ENCODE data around the gene CTBP2.
"Not testable (repeated sequence)": the region's sequence is repeated elsewhere in the genome, so short reads cannot be mapped to it uniquely, and the experiment has no call there.

CTBP2 gene

DNA sequence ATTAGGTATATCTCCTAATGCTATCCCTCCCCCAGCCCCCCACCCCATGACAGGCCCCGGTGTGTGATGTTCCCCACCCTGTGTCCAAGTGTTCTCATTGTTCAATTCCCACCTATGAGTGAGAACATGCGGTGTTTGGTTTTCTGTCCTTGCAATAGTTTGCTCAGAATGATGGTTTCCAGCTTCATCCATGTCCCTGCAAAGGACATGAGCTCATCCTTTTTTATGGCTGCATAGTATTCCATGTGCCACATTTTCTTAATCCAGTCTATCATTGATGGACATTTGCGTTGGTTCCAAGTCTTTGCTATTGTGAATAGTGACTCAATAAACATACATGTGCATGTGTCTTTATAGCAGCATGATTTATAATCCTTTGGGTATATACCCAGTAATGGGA lies 18.7 kb upstream of the CTBP2 start:
- DNase-seq, result not testable (repeated sequence)

DNA sequence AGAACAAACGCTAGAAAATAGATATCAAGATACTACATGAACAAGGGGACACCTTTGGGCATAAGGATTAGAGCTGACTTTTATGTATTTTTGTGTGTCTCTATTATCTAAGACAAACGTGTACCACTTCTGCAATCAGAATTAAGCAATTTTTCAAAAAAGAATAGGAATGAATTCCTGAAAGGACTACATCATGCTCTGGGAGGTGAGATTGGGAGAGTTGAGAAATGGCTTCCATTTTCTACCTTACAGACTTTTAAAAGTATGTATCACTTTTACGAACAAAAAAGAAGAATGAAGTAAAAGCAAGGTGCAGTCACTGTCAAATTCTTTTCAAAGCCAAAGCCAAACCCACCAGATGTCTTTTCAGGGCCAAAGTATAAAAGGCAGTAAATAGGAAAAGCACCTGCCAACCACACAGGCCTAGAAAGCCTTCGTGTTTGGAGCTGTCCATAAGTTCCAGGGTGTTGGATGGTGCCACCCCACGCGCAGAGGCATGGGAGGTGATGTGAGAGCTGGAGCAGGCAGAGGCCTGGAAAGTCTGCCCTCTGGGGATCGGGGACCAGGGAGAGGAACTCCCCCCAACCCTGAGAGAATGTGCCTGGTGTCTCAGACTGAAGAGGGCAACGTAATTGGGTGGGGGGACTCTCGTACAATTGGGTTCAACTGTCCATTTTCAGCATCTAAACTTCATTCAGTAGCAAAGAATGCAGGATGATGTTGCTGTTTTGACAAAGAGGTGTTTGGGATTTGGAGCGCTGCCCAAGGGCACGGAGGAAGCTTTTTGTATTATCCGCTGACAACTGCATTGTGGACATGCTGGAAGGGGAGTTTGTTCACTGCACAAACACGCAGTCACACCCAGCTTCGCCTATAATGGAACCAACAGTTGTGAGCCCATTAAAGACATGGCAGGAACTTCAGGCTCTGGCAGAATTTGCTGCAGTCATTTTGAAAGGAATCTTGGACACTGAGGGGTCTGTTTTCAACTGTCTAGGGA lies 17.6 kb upstream of the CTBP2 start:
- no peak for DNase-seq

DNA sequence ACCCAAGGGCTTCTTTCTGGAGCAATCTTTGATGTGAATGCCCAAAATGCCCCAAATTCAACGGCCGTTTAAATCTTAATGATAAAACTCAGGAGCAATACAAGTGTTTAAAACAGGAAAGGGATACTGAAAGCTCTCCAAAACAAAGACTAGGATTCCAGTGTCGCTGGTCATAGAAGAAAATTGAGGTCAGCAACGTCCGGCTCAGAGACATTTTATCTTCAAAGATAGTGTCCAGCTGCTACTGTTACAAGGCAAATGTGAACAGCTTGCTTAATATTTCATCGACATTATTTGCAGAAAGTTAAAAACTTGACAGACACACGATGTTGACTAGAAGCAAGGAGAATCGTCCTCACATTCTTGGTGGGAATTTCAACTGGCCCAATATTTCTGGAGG lies 15.4 kb upstream of the CTBP2 start:
- DNase-seq, result no peak

DNA sequence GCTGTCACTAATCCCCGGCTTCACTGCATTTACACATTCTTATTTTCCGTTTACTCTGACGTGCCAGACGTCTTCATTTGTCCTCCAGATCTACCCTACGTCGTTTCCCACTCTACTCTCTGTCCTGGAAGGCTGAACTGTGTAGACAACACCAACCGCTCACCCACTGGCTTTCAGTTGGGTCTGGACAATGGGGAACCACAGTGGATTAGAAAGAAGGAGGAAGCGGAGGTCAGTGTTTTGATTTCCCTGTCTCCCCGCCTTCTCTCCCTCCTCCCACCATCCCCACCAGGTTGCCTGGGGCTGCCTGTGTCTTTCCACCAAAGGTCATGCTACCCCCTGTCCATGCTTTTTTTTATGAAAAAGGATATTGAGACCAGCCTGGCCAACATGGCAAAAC lies 14.0 kb upstream of the CTBP2 start:
- DNase-seq, result no peak

DNA sequence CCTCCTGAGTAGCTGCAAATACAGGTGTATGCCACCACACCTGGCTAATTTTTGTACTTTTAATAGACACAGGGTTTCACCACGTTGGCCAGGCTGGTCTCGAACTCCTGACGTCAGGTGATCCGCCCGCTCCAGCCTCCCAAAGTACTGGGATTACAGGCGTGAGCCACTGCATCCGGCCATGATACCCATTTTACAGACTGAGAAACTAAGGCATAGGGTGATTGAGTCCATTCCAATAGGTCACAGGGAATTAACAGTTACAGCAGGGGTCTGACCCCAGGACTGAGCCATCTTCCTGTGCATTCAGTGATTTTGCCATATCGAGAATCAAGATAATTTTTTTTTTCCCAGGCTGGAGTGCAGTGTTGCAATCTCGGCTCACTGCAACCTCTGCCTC lies 12.3 kb upstream of the CTBP2 start:
- DNase-seq, result no peak

DNA sequence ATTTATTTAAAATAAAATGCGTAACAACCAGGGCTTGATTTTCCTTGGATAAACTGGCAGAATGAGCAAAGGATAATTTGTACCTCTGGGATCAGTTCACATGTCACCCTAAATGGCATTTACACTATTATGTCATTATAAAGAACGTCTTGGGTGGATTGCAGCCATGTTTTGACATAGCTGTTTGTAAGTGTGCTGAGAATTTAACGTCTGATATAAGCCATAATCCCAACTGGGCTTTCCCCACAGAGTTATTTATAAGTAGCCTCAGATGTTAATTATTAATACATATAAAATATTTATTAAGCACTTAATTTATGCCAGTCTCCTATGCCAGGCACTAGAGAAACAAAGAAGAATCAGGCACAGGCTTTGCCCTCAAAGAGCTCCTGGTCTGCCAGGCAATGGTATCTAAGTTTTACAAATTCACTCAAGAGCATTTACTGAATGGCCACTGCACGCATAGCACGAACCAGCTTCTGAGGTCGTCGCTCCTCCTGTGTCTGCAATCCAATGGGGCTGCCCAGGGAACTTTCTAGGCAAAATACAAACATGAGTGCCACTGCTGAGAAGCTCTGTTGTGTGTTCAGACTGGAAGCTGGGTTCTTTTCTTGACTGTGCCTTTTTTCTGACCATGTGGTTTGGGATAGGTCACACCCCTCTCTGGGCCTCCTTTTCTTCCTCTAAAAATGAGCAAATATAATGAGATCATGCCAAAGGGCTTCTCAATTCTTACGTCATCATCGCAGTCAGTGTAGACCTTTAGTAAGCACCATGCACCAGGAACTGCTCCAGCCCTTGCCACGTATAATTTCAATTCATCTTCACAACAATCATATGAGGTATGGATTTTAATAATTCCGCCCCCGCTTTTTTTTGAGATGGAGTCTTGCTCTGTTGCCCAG lies 11.3 kb upstream of the CTBP2 start:
- DNase-seq, result no peak

DNA sequence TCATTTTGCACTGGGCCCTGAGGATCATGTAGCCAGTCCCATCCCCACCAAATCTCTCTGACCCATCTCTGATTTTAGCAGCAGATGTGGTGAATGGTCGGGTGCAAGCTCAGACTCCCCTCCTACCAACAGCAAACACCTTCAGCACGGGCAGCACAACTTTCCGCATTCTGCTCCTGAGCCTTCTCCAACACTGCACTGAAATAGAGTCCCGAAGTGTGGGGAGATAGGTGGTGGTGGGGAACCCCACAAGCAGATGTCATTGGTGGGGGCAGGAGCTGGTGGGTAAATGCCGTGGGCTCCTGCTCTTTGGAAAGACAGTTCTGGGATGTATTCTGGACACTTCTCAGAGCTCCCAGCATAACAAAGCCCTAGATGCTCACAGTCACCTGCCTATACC lies 9.6 kb upstream of the CTBP2 start:
- DNase-seq, result no peak

DNA sequence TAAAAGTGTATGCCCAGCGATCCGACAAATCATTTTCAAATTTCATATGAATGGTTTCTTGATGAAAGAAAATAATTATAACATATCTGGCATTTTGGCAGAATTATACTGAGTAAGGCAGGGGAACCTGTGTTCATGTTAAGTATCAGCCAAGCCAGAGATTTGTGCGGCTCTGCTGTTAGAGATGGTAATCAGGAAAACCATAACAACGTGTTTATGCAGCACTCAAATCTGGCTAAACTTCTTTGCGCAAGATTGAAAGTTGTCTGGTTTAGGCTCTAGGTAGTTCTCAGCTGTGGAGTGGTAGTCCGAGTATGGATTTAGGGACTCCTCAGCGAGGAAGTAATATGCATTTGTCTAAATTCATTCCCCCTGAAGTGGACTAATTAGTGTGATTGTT lies 8.9 kb upstream of the CTBP2 start:
- no peak for DNase-seq

DNA sequence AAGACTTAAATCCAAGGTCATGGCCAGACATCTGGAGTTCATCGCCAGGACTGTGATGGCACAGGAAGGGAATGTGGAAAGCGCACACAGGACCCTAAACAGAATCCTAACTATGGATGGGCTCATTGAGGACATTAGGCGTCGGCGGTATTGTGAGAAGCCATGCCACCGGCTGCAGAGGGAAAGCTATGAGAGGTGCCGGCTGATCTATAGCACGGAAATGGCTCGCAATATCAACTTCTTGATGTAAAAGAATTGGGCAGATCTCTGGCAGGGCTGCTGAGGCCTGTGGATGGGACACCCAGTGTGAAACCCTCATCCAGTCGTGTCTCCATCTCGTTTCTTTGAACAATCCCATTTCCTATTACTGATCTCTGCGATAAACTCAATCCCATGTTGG lies 6.3 kb upstream of the CTBP2 start:
- DNase-seq, result no peak

DNA sequence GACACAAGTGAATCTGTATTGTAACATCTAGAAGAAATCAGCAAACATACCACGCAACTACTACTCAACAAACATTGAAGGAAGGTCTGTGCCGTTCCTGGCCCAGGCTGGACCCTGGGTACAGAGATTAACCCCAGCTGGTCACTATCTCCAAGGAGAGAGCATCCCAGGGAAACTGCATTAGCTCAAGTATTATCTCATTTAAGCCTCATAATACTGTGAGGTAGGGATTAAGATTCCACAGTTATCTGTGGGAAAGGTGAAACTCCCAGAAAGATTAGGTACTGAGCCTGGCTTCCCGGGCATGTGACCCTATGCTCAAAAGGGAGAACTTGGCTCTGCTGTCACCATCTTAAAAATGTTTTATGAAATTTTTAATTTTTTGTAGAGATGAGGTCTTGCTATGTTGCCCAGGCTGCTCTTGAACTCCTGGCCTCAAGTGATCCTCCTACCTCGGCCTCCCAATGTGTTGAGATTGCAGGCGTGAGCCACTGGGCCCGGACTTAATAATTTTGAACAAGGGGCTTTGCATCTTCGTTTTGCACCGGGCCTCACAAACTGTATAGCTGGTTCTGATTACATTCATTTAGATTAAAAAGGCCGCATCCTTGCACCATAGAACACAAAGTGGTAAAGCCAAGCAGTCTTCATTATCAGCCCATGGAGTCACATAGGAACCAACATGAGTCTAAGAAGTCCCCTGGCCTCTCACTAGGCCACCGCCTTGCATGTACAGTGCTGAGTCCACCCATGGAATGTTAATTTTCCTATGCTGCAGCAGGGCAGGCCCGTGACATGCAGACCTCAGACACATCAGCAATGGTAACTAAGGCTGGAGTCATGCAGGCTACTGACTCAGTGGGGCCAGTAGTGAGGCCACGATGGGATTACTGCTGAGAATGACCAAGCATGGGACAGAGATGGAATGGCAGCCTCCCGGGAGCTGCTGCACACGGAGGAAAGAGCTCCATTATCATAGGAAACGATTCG lies 5.5 kb upstream of the CTBP2 start:
- DNase-seq, result no peak

DNA sequence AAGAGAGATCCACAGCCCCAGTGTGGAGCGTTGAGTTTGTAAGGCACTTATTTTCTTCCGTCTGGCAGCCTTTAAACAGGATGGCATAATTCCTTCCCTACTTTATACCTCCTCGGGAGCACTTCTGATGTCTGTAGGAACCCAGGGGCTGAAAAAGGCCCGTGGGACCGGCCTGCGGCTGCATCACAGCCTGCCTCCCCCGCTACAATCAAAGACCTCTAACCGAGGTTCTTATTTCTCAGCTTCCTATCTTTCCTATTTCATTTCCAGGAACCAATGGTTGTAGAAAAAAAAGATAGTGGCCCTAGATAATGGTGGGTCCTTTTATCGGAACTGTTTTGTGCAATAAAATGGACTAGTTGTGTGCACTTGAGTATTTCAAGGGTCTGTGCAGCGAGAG lies 4.1 kb upstream of the CTBP2 start:
- DNase-seq, result no peak

DNA sequence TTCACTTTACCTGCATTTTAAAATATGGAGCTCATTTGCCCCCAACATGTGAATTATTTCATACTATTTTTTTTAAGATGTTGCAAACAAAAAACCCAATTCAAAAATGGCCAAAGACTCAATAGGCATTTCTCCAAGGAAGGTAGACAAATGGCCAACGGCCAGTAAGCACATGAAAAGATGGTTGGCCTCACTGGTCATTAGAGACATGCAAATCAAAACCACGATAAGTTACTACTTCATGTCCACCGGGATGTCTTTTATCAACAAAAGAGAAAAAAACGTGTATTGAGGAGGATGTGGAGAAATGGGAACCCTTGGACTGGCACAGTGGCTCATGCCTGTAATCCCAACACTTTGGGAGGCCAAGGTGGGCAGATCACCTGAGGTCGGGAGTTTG lies 3.4 kb upstream of the CTBP2 start:
- no peak for DNase-seq

DNA sequence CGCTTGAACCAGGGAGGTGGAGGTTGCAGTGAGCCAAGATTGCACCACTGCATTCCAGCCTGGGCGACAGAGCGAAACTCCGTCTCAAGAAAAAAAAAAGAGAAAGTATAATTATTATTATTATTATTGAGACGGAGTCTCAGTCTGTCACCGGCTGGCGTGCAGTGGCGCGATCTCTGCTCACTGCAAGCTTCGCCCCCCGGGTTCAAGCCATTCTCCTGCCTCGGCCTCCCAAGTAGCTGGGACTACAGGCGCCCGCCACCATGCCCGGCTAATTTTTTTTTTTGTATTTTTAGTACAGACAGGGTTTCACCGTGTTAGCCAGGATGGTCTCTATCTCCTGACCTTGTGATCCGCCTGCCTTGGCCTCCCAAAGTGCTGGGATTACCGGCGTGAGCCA lies 2.9 kb upstream of the CTBP2 start:
- not testable (repeated sequence) for DNase-seq

DNA sequence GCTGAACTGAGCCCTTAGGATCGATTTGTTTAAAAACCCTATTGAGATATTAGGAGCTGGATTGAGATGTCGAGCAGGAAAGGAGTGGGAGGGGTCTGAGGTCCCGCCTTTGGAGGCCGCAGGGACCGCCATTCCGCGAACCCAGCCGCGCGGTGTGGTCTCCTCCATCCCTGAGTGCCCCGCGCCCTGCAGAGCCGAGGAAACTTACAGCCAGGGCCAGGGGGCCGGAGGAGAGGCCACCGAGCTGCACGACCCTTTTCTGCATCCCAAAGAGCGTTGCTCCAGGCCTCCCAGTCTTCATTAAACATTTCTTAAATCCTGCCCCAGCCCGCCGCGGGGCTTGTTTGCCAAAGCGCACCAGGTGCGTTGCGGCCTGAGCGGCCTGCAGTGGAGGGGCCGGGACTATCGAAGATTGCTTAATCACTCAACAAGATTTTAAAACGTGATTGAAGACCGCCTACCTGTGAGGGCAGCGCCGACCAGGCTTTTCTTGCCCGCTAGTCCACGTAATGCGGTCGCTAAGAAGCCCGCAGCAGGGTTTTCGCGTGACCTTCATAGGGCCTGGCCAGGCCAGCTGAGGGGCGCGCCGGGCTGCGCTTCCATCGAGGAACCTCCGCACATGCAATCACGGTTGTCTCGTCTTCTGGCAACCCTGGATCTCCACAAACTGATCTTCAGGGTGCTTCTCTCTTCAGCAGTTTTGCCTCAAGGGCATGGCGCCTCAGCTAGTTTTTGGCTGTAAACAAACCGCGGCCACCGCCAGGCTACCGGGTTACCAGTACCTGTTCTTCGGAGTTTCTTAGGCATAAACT lies 2.0 kb upstream of the CTBP2 start:
- no peak for DNase-seq

DNA sequence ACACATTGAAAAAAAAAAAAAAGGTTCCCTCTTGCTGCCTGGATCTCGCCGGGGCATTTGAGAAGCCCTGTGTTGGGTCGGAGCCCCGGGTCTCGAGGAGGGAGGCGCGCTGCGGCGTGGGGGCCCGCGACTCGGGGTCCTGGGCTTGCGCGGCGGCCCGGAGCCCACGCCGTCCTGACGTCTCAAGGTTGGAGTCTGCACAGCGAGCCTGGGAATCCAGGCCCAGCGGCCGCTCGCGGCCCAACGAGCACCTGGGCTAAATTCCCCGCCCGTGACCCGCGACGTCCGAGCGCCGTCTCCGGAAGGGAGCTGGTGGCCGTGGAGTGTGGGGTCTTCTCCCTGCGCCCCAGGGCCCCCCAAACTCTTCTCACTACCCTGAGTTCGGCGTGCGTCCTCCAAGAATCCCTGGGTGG lies 1.4 kb upstream of the CTBP2 start:
- no peak for DNase-seq

DNA sequence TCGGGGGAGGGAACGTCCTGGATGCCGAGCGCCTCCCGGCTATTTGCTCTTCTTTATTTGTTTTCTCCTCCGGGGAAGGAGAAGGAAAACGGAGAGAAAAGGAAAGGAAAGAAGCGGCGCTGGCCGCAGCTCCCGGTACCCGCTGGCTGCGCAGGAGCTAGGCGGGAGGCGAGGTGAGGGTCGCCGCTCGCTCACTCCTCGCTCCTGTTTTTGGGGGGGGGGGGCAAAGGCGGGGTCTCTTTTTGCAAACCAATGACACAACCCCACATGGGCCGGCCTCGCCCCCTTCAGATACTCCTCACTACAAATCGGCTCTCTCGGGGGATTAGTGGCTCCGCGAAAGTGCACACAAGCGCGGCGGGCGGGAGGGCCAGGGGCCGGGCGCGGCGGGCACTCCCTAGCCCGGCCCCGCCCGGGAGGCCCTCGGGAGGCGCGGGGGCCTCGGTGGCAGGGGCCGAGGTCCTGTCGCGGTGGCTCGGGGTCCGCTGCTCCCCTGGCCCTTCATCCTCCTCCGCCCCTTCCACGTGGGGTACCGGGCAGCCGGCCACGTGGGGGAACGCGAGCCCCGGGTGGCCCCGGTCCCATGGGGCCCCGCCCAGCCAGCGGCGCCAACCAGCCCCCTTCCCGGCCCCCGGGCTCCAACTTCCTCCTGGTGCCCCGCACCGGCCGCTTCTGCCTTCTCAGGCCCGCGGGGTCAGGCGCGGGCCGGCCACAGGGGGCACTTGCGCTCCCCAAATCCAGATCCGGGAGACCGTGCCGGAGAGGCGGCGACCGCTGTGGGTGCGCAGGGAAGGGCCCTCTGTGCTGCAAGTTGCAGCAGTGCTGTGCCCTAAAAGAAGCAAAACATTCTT lies 718 bp upstream of the CTBP2 start:
- DNase-seq, result peak; percentile 72

DNA sequence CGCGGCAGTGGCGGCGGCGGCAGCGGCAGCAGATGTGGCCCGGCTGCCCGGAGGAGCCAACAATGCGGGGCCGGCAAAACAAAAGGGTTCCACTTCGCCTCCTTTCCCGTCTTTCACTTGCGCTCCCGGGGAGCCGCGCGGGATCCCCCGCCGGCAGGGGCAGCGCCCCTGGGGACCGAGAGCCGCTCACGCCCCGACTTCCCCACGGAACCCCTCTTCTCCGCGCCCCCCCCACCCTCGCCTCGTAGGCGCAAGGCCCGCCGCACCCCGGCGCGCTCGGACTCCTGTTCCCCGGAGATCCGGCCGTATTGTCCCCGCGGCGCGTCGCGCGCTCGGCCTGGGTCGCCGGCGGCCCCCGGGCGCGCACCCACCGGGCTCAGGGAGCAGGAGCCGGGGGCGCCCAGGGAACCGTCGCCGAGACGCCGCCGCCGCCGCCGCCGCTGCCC lies 854 bp downstream of the CTBP2 start:
- no peak for DNase-seq

DNA sequence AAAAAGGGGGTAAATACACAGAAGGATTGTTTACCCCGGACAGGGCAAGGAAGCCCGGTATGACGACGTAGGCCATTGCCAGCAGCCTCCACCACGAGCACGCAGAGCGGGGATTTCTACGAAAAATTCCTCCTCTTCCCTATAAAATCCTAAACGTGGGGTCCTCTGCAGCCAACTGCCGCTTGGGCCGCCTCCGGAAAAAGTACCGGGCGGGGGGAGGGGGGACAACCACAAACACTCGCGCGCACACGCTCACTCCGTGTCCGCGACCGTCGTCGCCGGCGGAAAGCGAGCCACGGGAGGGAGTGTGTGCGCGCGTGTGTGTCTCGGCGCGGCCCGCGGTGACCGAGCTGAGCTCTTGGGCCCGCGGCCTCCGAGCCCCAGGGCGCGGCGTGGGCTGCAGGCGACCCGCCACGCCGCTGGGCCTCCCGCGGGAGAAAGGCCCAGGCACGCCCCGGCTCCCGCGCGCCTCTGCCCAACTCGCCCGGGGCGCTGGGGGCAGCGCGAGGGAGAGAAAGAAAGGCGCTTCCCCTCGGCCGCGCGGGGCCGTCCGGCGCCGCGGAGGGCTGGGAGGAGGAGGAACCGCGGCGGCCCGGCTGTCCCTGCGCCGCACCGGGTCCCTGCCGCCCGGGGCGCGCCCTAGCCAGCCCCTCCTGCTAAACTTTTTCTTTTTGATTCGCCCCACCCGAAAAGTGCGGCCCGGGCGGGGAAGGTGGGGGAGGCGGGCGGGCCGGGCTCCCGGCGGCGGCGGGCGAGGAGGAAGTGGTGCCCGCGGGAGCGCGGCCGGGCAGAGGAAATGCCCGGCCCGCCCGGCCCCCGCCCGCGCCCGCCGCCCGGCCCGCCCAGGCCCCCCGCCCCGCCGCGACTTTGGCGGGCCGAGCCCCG lies 1.5 kb downstream of the CTBP2 start:
- DNase-seq, result no peak

DNA sequence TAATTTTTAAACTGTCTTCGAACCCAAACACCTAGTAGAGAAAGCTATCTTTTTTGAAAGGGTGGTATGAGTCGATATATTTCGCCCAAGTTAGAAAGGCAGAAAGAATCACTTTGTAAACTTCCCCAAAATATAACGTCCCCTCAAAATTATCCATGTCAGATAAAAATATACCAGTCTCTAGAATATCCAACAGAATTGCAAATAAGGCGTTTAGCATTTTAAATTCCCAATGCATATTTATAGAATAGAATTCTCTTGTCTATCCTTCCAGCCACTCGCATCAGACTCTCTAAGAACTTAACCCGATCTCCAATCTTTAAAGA lies 2.1 kb downstream of the CTBP2 start:
- no peak for DNase-seq

DNA sequence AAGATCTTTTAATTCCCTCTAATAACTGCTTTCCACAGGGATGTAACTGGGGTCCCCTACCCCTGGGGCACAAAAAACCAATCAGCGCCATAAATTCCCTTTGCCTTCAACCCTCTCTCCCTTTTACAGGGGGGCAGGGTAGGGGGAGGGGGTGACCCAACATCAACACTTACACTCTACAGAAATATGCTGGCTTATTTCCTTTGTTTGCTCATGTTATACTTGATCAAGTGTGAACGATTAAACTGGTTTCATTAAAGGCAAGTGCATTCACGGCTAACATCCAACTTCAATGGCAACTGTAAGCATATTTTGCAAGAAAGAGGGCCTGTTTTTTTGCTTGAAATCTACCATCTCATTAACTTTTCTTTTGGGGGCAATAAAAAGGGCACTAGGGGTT lies 2.9 kb downstream of the CTBP2 start:
- no peak for DNase-seq
